ENCODE data around the gene NRG4. TPM values are rescaled to one million over a fixed set of nuclear protein-coding genes. Genes with fewer than 3 reads are reported as not detected.
"Not testable (repeated sequence)": the region's sequence is repeated elsewhere in the genome, so short reads cannot be mapped to it uniquely, and the experiment has no call there.

Gene NRG4
- total RNA-seq, 1 donor from 2014 or later = not detected

DNA sequence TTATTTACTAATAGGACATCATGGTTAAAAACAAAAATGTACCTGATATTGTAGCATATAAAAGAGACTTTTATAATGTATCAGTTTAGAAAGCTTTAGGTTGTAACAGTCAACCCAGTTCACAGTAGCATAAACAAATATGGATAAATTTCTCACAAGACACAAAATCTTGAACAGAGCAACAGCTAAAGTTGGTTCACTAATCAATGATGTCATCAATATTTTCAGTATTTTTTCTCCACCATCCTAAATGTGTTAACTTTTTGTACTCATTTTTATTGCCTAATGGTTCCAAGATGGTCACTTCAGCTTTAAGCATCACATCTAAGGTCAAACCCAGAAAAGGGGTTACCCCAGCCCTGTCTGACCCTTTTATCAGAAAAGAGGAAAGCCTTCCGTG lies 21.2 kb upstream of the NRG4 start:
- Histone ChIP-seq H3K27me3 (ENCODE audit: control insufficient read depth, insufficient read depth, low read length) (no peaks in the 10 kb centered on the region), H3K36me3 (ENCODE audit: control insufficient read depth, insufficient read depth, low read length) (no peaks in the 10 kb centered on the region), H3K4me3 (ENCODE audit: low read depth, low read length) (no peak overlapping the region)
- DNase-seq (ENCODE audit: low read depth) = no peak
- no peak for TF ChIP-seq CTCF (IDR thresholded peaks at IDR 0.05; ENCODE audit: insufficient read depth, low read length, poor library complexity, severe bottlenecking)

DNA sequence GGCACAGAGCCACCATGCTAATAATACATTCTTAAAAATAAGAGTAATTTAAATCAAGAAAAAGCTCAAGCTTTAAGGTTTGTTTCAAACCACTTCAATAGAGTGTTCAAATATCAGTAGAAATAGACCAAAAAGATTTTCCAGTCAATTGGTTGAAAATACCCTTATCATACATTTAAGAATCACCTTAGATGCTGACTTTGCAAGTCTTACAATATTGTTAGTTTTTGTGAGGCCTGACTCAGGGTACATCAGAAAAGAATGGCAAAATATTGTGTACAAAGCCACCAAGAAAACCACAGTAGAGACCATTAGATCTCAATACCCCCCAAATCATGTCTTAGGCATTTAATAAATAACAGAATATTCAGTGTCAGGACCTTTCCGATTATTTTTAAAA lies 19.8 kb upstream of the NRG4 start:
- Histone ChIP-seq H3K36me3 (ENCODE audit: control insufficient read depth, insufficient read depth, low read length) (no peaks in the 10 kb centered on the region), H3K27me3 (ENCODE audit: control insufficient read depth, insufficient read depth, low read length) (no peaks in the 10 kb centered on the region), H3K4me3 (ENCODE audit: low read depth, low read length) (no peak overlapping the region)
- no peak for TF ChIP-seq CTCF (IDR thresholded peaks at IDR 0.05; ENCODE audit: insufficient read depth, low read length, poor library complexity, severe bottlenecking)
- DNase-seq (ENCODE audit: low read depth) = no peak

DNA sequence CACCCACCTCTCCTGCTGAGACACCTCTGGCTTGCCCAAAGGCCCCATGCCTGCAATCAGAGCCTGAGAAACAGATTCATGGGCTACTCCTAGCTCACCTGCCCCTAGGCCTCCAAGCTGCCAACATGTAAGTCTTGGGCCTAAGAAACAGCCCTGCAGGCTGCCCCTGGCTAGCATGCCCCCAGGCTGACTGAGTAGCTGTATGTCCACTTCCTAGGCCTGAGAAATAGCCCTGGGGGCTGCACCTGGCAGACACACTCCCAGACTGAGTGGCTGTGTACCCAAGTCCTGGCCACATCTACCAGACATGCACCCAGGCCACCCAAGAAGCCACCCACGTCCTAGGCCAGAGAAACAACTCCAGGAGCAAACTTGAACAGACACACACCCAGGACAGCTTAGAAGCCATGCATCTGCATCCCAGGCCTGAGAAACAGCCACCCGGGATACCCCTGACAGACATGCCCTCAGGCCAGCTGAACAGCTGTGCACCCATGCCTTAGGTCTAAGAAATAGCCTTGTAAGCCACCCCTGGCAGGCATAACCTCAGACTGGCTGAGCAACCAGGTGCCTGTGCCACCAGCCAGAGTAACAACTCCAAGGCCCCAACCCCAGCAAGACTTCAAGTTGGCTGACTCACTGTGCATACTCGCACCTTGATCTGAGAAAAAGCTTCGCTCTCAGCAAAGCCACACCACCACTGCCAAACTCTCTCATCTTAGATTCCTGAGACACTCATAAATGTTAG lies 12.0 kb upstream of the NRG4 start:
- no peak overlapping the region for H3K4me3 ChIP-seq (ENCODE audit: low read depth, low read length)
- no peaks in the 10 kb centered on the region for H3K36me3 ChIP-seq (ENCODE audit: control insufficient read depth, insufficient read depth, low read length)
- DNase-seq (ENCODE audit: low read depth) = no peak
- TF ChIP-seq CTCF (IDR thresholded peaks at IDR 0.05; ENCODE audit: insufficient read depth, low read length, poor library complexity, severe bottlenecking) = no peak
- no peaks in the 10 kb centered on the region for H3K27me3 ChIP-seq (ENCODE audit: control insufficient read depth, insufficient read depth, low read length)

DNA sequence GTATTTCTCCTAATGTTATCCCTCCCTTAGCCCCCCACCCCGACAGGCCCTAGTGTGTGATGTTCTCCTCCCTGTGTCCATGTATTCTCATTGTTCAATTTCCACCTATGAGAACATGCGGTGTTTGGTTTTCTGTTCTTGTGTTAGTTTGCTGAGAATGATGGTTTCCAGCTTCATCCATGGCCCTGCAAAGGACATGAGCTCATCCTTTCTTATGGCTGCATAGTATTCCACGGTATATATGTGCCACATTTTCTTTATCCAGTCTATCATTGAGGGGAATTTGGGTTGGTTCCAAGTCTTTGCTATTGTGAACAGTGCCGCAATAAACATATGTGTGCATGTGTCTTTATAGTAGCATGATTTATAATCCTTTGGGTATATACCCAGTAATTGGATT lies 1.2 kb upstream of the NRG4 start:
- H3K4me3 ChIP-seq (ENCODE audit: low read depth, low read length); H3K36me3 ChIP-seq (ENCODE audit: control insufficient read depth, insufficient read depth, low read length); DNase-seq (ENCODE audit: low read depth); H3K27me3 ChIP-seq (ENCODE audit: control insufficient read depth, insufficient read depth, low read length): not testable (repeated sequence)

GRCh38 chr15:76010613-76011012 lies 1.6 kb downstream of the NRG4 start:
- no peaks in the 10 kb centered on the region for H3K27me3 ChIP-seq (ENCODE audit: control insufficient read depth, insufficient read depth, low read length)
- TF ChIP-seq CTCF (IDR thresholded peaks at IDR 0.05; ENCODE audit: insufficient read depth, low read length, poor library complexity, severe bottlenecking) = no peak
- DNase-seq (ENCODE audit: low read depth) = no peak
- H3K36me3 ChIP-seq (ENCODE audit: control insufficient read depth, insufficient read depth, low read length) = no peaks in the 10 kb centered on the region
- H3K4me3 ChIP-seq (ENCODE audit: low read depth, low read length) = no peak overlapping the region

DNA sequence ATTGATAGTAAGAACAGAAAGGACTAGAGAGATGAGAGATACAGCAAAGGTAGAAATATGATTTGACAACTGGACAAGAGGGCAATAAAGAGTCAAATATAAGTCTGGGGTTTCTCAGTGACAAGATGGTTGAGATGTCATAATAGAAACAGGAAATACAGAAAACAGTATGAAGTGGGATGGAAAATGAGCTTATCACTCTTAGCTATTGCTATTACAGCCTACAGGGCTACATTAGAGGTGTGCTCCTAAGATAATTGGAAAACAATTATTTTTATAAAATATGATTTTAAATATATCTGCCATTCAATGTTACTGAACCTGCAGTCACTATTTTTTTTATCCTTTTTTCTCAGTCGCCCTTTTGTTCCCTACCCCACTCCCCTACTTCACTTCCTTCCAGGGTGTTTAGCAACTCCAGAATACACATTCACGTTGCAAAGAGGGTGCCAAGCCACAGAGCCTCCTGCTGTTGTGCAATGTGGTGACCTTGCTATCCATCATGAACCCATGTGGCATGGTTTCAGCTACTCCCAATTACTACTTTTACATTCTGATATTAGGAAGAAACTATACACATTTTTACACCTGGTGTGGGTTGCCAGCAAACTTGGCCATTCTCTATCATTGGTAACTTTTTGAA lies 6.0 kb downstream of the NRG4 start:
- H3K36me3 ChIP-seq (ENCODE audit: control insufficient read depth, insufficient read depth, low read length) = no peaks in the 10 kb centered on the region
- no peaks in the 10 kb centered on the region for H3K27me3 ChIP-seq (ENCODE audit: control insufficient read depth, insufficient read depth, low read length)
- no peak for TF ChIP-seq CTCF (IDR thresholded peaks at IDR 0.05; ENCODE audit: insufficient read depth, low read length, poor library complexity, severe bottlenecking)
- no peak for DNase-seq (ENCODE audit: low read depth)
- no peak overlapping the region for H3K4me3 ChIP-seq (ENCODE audit: low read depth, low read length)
